MCF 10A (cell line): Measurements from ENCODE around the gene CAMK1. TPM values are rescaled to one million over a fixed set of nuclear protein-coding genes. Genes with fewer than 3 reads are reported as not detected.

Experiments used
- BruUV-seq: library from RNA; stranded (reverse); fragments of 400-500 nt; replicated peaks from 2 replicates; lab custom pipeline; 2021; lab: Mats Ljungman, UMichigan
- CTCF ChIA-PET: fragments of 300-600 bp; sonication (Branson Sonifier 250); formaldehyde crosslinking; extraction: SDS; loops from one replicate; lab custom pipeline; 2021; ENCODE audit warnings: antibody characterized with exemption, inconsistent platforms; lab: Yijun Ruan, JAX
- POLR2A ChIA-PET: fragments of 300-600, 350-650 bp; sonication (Branson Sonifier 250); formaldehyde crosslinking; extraction: SDS; loops from one replicate; lab custom pipeline; 2020; ENCODE audit warnings: antibody characterized with exemption, inconsistent platforms; lab: Yijun Ruan, JAX
- DNase-seq: peaks from one replicate; pipeline ENCODE4 v3.0.0-alpha.2; 2018; ENCODE audit not compliant: unreplicated experiment
- H3K27ac Mint-ChIP-seq: one replicate; pipeline ENCODE4 v1.8.0; 2022; ENCODE audit warnings: mild to moderate bottlenecking, low read depth, mixed read lengths; ENCODE audit not compliant: unreplicated experiment
- H3K27me3 Mint-ChIP-seq: one replicate; pipeline ENCODE4 v1.8.0; 2022; ENCODE audit warnings: mixed read lengths; ENCODE audit not compliant: insufficient read depth, unreplicated experiment
- H3K36me3 Mint-ChIP-seq: one replicate; pipeline ENCODE4 v1.8.0; 2022; ENCODE audit warnings: mild to moderate bottlenecking, moderate library complexity, mixed read lengths; ENCODE audit not compliant: insufficient read depth, unreplicated experiment
- H3K4me1 Mint-ChIP-seq: one replicate; pipeline ENCODE4 v1.8.0; 2022; ENCODE audit warnings: mixed read lengths; ENCODE audit not compliant: insufficient read depth, unreplicated experiment
- H3K4me3 Mint-ChIP-seq: one replicate; pipeline ENCODE4 v1.8.0; 2022; ENCODE audit warnings: mild to moderate bottlenecking, moderate library complexity, mixed read lengths; ENCODE audit not compliant: unreplicated experiment
- H3K9me3 Mint-ChIP-seq: one replicate; pipeline ENCODE4 v1.8.0; 2022; ENCODE audit warnings: mixed read lengths; ENCODE audit not compliant: unreplicated experiment
- intact Hi-C: fragments of 100-400 bp; cut with micrococcal nuclease; formaldehyde crosslinking; loops from 2 replicates; pipeline ENCODE4 v1.14.1; 2022
- total RNA-seq: library from RNA; stranded (reverse); gene quantifications from 2 replicates; pipeline ENCODE4 v1.2.3, GENCODE V29; 2022
- TF ChIP-seq, protein P1 (sequence below): fragments of 200-600 bp; IDR thresholded peaks from one replicate; pipeline ENCODE4 v1.8.0; 2022; ENCODE audit warnings: antibody characterized with exemption, mild to moderate bottlenecking; ENCODE audit not compliant: unreplicated experiment

The CAMK1 gene
- total RNA-seq, 1 experiment from 2014 or later: 8.3 TPM

- ChIA-PET CTCF (interaction anchor here (1.9 kb wide), 1 partner anchor 8 kb away, joined by 4 read pairs; no protein-coding TSS in a partner anchor), POLR2A (interaction anchor here (1.9 to 2.2 kb wide), 2 partner anchors 10 to 152 kb away, joined by 9 to 18 read pairs; no protein-coding TSS in a partner anchor)
- H3K4me3 Mint-ChIP-seq: peak overlapping the region; percentile 98
- intact Hi-C loops: loop anchor here (5.0 kb wide), 1 partner anchor 77 kb away; no protein-coding TSS in a partner anchor
- H3K9me3 Mint-ChIP-seq: no peaks in the 10 kb centered on the region
- H3K36me3 Mint-ChIP-seq: peaks cover 66% of the 10 kb centered on the region
- H3K4me1 Mint-ChIP-seq: peaks cover 31% of the 10 kb centered on the region
- peak overlapping the region; percentile 31 for H3K27ac Mint-ChIP-seq
- TF ChIP-seq, protein P1, sequence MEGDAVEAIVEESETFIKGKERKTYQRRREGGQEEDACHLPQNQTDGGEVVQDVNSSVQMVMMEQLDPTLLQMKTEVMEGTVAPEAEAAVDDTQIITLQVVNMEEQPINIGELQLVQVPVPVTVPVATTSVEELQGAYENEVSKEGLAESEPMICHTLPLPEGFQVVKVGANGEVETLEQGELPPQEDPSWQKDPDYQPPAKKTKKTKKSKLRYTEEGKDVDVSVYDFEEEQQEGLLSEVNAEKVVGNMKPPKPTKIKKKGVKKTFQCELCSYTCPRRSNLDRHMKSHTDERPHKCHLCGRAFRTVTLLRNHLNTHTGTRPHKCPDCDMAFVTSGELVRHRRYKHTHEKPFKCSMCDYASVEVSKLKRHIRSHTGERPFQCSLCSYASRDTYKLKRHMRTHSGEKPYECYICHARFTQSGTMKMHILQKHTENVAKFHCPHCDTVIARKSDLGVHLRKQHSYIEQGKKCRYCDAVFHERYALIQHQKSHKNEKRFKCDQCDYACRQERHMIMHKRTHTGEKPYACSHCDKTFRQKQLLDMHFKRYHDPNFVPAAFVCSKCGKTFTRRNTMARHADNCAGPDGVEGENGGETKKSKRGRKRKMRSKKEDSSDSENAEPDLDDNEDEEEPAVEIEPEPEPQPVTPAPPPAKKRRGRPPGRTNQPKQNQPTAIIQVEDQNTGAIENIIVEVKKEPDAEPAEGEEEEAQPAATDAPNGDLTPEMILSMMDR: no peak
- no peak for DNase-seq
- no TSS peak for BruUV-seq
- H3K27me3 Mint-ChIP-seq: no peaks in the 10 kb centered on the region
These were observed 24.7 kb upstream of the CAMK1 start for GRCh38 chr3:9794400-9794799.

- H3K9me3 Mint-ChIP-seq: no peaks in the 10 kb centered on the region
- H3K27ac Mint-ChIP-seq: peak overlapping the region; percentile 100
- TF ChIP-seq, protein P1: no peak
- no peak for DNase-seq
- H3K4me1 Mint-ChIP-seq: peaks cover 31% of the 10 kb centered on the region
- ChIA-PET POLR2A (interaction anchor here (0.7 to 2.2 kb wide), 41 partner anchors 8 to 527 kb away, joined by 3 to 35 read pairs (median 4); partner anchors contain the start of genes BRPF1, CRELD1, EMC3 and IL17RC), CTCF (interaction anchor here (0.6 to 1.2 kb wide), 5 partner anchors 60 to 236 kb away, joined by 3 to 4 read pairs (median 3); partner anchors contain the start of genes FANCD2 and MTMR14)
- TSS peak; percentile 46 for BruUV-seq
- intact Hi-C loops: loop anchor here (5.0 kb wide), 1 partner anchor 76 kb away; no protein-coding TSS in a partner anchor
- H3K36me3 Mint-ChIP-seq: peaks cover 61% of the 10 kb centered on the region
- peak overlapping the region; percentile 98 for H3K4me3 Mint-ChIP-seq
- no peaks in the 10 kb centered on the region for H3K27me3 Mint-ChIP-seq
These were observed 23.5 kb upstream of the CAMK1 start for GRCh38 chr3:9793161-9793781.

DNA sequence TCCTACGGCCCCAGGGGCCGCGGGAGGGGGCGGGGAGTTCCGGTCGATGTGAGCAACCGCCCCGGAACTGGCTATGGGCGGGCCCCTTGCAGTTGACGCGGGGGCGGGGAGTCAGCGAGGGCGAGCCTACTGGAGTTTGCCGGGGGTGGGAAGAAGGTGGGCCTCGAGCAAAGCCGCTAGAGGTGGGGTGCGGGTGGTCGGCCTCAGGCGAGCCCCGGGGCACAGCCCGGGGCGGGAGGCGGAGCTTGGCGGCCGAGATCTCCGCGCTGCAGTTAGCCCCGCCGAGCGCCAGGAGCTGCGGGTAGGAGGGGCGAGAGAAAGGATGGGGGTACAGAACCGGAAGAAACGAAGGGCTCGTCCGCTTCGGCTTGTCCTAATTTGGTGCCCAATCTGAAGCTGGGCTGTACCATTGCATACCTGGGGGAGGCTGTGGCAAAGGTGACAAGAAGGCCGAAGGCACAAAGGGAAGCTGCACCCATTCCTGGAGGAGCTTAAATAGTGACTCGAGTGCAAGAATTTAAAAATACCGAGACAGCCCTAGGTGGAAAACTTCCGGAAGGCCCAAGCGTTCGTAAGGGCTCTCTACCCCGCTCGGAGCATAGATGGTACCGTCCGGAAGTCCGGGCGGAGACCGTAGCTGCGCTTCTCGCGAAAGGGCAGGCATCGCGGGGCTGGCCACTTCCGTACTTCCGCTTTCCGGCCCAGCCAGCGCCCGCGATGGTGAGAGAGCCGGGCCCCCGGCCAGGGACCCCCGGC, 22.8 kb upstream of the CAMK1 start, which contains the start of the genes ARPC4 and TADA3:
Gene ARPC4 (plus strand): TSS at position 678 of the 756 bp plus-strand sequence. CDS start 40 bp downstream, at position 718.
Gene TADA3 (minus strand): TSS at position 69 of the 756 bp plus-strand sequence. CDS start 1,007 bp downstream, outside the sequence.
- POLR2A ChIA-PET: interaction anchor here (0.6 to 2.2 kb wide), 39 partner anchors 8 to 528 kb away, joined by 3 to 35 read pairs (median 4); partner anchors contain the start of genes BRPF1, CRELD1, EMC3 and IL17RC
- H3K4me1 Mint-ChIP-seq: peaks cover 31% of the 10 kb centered on the region
- TF ChIP-seq, protein P1: no peak
- no peaks in the 10 kb centered on the region for H3K9me3 Mint-ChIP-seq
- CTCF ChIA-PET: interaction anchor here (0.6 to 1.2 kb wide), 5 partner anchors 12 to 220 kb away, joined by 3 to 4 read pairs (median 3); partner anchors contain the start of gene MTMR14
- peak within 1 kb of the TSS; percentile 98 for H3K4me3 Mint-ChIP-seq
- no peaks in the 10 kb centered on the region for H3K27me3 Mint-ChIP-seq
- peaks cover 58% of the 10 kb centered on the region for H3K36me3 Mint-ChIP-seq
- no TSS peak for BruUV-seq
- H3K27ac Mint-ChIP-seq: peak within 1 kb of the TSS; percentile 100
- peak; percentile 96 for DNase-seq
- intact Hi-C loops: loop anchor here (5.0 kb wide), 1 partner anchor 75 kb away; no protein-coding TSS in a partner anchor
